Measurements from ENCODE around the gene RANBP10.

DNA sequence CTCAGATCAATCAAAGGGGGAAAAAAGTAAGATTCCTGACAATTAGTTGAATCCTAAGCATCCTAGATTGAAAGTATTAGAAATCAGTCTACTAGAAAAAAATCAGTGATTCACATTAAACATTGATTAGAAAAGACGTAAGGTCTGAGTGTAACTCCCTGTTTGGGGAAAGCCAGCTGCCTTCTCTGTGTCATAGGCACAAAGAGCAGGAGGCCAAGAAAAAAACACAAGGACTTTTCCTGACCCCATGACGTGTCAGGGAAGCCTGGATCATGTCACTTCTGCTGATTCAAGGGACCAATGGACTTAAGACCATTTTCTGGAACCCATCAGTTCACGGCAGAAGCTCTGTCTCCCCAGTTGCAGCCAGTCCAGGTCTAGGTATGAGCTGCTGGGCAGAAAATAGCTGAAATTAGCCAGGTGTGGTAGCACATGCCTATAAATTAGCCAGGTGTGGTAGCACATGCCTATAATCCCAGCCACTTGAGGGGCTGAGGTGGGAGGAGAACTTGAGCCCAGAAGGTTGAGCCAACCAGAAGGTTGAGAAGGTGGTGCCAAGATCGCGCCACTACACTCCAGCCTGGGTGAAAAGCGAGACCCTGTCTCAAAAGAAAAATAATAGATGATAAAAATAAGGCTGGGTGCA, 35.9 kb downstream of the RANBP10 start:
- TF ChIP-seq, protein P1, sequence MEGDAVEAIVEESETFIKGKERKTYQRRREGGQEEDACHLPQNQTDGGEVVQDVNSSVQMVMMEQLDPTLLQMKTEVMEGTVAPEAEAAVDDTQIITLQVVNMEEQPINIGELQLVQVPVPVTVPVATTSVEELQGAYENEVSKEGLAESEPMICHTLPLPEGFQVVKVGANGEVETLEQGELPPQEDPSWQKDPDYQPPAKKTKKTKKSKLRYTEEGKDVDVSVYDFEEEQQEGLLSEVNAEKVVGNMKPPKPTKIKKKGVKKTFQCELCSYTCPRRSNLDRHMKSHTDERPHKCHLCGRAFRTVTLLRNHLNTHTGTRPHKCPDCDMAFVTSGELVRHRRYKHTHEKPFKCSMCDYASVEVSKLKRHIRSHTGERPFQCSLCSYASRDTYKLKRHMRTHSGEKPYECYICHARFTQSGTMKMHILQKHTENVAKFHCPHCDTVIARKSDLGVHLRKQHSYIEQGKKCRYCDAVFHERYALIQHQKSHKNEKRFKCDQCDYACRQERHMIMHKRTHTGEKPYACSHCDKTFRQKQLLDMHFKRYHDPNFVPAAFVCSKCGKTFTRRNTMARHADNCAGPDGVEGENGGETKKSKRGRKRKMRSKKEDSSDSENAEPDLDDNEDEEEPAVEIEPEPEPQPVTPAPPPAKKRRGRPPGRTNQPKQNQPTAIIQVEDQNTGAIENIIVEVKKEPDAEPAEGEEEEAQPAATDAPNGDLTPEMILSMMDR (IDR thresholded peaks at IDR 0.05) = no peak
- no peak for TF ChIP-seq POLR2A (IDR thresholded peaks at IDR 0.05)

Data from right lobe of liver (tissue), 4 donors.